Loucy (cell line): Measurements from ENCODE around the gene TPRG1.

Experiments used
- CTCF ChIP-seq: fragments of 200-600 bp; sonication (generic); conservative IDR thresholded peaks from 2 replicates; pipeline ENCODE4 v1.5.1; 2014; ENCODE audit warnings: mild to moderate bottlenecking, antibody characterized with exemption, low read length
- EZH2phosphoT487 ChIP-seq: fragments of 200-600 bp; IDR thresholded peaks from 2 replicates; pipeline ENCODE4 v1.6.1; 2018; ENCODE audit warnings: antibody characterized with exemption, mild to moderate bottlenecking, moderate library complexity, borderline replicate concordance

GRCh38 chr3:189303584-189303983 is 131.8 kb downstream of the TPRG1 start:
- TF ChIP-seq CTCF (no peak), EZH2phosphoT487 (no peak)
